Measurements from ENCODE around the gene PTER. TPM values are rescaled to one million over a fixed set of nuclear protein-coding genes. Genes with fewer than 3 reads are reported as not detected.

The PTER gene
- total and polyA plus RNA-seq, 10 of the 15 experiments (the other 5 are each of a cell fraction or from before 2014, with no cell fraction given) = 16.0 to 31.2 (median 23.1) TPM

DNA sequence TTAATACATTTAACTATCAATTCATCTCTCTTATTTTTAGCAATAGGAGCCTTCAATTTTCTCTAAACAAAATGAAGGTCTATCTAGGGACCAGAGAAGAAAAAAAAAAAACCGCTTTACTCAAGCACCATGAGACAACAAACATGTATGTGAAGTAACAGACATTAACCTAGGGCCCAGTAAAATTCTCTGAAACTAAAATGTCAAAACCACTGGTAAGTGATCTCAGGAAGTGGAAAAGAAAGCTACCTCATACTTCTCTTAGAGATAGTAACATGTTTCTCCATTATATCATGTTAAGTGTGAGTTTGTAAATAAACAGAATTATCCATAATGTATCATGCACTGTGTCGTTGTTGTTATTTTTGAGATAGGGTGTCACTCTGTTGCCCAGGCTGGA, 35.4 kb upstream of the PTER start (continued):
- TF ChIP-seq ZNF622 (IDR thresholded peaks at IDR 0.05) (no peak), RFX5 (IDR thresholded peaks at IDR 0.05; ENCODE audit: low read depth, low read length) (no peak), ZNF24 (IDR thresholded peaks at IDR 0.05) (no peak), EP300 (IDR thresholded peaks at IDR 0.05; ENCODE audit: borderline replicate concordance in 1 of 2, control insufficient read depth in 1 of 2, low read depth in 2 of 2, low read length in 2 of 2) (no peak), NFXL1 (IDR thresholded peaks at IDR 0.05; ENCODE audit: borderline replicate concordance) (no peak)
- TF ChIP-seq, protein P1, sequence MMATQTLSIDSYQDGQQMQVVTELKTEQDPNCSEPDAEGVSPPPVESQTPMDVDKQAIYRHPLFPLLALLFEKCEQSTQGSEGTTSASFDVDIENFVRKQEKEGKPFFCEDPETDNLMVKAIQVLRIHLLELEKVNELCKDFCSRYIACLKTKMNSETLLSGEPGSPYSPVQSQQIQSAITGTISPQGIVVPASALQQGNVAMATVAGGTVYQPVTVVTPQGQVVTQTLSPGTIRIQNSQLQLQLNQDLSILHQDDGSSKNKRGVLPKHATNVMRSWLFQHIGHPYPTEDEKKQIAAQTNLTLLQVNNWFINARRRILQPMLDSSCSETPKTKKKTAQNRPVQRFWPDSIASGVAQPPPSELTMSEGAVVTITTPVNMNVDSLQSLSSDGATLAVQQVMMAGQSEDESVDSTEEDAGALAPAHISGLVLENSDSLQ (IDR thresholded peaks at IDR 0.05) = no peak

- intact Hi-C loops (cut with micrococcal nuclease; ENCODE audit: unreplicated experiment) (no loop called here), in situ Hi-C loops (cut with MboI) (no loop called here)
- FAIRE-seq (no peak), ATAC-seq (no peak), DNase-seq (ENCODE audit: low read depth, low spot score) (no peak)
- no peaks in the 10 kb centered on the region for H3K36me3 ChIP-seq (ENCODE audit: control insufficient read depth in 2 of 2, insufficient read depth in 2 of 2, low read length in 1 of 2)
- WGBS (ENCODE audit: insufficient coverage, insufficient replicate concordance, low lambda C conversion rate, missing lambda C conversion rate) = 12% methylated on average over 3 of the region's 3 CpGs
- no peak overlapping the region for H3K27ac ChIP-seq (ENCODE audit: control insufficient read depth, insufficient read depth)
- no peaks in the 10 kb centered on the region for H3K79me2 ChIP-seq (ENCODE audit: control insufficient read depth, insufficient read depth, low read length)
- CTCF ChIA-PET = no interaction called here
- SMC1A ChIA-PET (ENCODE audit: uncharacterized antibody, unreplicated experiment) = interaction anchor here (1.7 kb wide), 1 partner anchor 11 kb away, joined by 4 read pairs; no protein-coding TSS in a partner anchor
- no peak overlapping the region for H3K4me3 ChIP-seq
- no peaks in the 10 kb centered on the region for H3K27me3 ChIP-seq (replicated peaks in 1 of 2; ENCODE audit: control insufficient read depth in 2 of 2, insufficient read depth in 2 of 2, low read length in 1 of 2)
- no peaks in the 10 kb centered on the region for H4K20me1 ChIP-seq (ENCODE audit: control insufficient read depth, insufficient read depth)
- TF ChIP-seq BHLHE40 (IDR thresholded peaks at IDR 0.05; ENCODE audit: borderline replicate concordance in 1 of 2, low read depth in 2 of 2, low read length in 1 of 2) (no peak), SREBF2 (IDR thresholded peaks at IDR 0.05; ENCODE audit: low read length) (no peak), FOXK2 (IDR thresholded peaks at IDR 0.05) (no peak), DPF2 (IDR thresholded peaks at IDR 0.05) (no peak), CBFB (IDR thresholded peaks at IDR 0.05; ENCODE audit: low read depth) (no peak), SMAD5 (IDR thresholded peaks at IDR 0.05; ENCODE audit: low read depth) (no peak), SIN3A (IDR thresholded peaks at IDR 0.05; ENCODE audit: low read depth, low read length) (no peak)
- TF ChIP-seq, protein P2, sequence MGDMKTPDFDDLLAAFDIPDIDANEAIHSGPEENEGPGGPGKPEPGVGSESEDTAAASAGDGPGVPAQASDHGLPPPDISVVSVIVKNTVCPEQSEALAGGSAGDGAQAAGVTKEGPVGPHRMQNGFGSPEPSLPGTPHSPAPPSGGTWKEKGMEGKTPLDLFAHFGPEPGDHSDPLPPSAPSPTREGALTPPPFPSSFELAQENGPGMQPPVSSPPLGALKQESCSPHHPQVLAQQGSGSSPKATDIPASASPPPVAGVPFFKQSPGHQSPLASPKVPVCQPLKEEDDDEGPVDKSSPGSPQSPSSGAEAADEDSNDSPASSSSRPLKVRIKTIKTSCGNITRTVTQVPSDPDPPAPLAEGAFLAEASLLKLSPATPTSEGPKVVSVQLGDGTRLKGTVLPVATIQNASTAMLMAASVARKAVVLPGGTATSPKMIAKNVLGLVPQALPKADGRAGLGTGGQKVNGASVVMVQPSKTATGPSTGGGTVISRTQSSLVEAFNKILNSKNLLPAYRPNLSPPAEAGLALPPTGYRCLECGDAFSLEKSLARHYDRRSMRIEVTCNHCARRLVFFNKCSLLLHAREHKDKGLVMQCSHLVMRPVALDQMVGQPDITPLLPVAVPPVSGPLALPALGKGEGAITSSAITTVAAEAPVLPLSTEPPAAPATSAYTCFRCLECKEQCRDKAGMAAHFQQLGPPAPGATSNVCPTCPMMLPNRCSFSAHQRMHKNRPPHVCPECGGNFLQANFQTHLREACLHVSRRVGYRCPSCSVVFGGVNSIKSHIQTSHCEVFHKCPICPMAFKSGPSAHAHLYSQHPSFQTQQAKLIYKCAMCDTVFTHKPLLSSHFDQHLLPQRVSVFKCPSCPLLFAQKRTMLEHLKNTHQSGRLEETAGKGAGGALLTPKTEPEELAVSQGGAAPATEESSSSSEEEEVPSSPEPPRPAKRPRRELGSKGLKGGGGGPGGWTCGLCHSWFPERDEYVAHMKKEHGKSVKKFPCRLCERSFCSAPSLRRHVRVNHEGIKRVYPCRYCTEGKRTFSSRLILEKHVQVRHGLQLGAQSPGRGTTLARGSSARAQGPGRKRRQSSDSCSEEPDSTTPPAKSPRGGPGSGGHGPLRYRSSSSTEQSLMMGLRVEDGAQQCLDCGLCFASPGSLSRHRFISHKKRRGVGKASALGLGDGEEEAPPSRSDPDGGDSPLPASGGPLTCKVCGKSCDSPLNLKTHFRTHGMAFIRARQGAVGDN (IDR thresholded peaks at IDR 0.05) = no peak
- no peak overlapping the region for H2AFZ ChIP-seq (ENCODE audit: control insufficient read depth, low read depth, low read length)
- RAD21 ChIA-PET (ENCODE audit: unreplicated experiment) = interaction anchor here (0.6 kb wide), 1 partner anchor 18 kb away, joined by 4 read pairs; no protein-coding TSS in a partner anchor
- H3K9me3 ChIP-seq (replicated peaks; ENCODE audit: control insufficient read depth, insufficient read depth, low read length) = no peaks in the 10 kb centered on the region
- no peaks in the 10 kb centered on the region for H3K4me1 ChIP-seq (ENCODE audit: control insufficient read depth, insufficient read depth, low read length)
- no peak overlapping the region for H3K9ac ChIP-seq (ENCODE audit: control insufficient read depth, insufficient read depth, low read length)
- no TSS peak for BruUV-seq (replicated peaks)
- no peak overlapping the region for H3K4me2 ChIP-seq (ENCODE audit: control insufficient read depth, insufficient read depth)
- POLR2A ChIA-PET = no interaction called here
Measured at GRCh38 chr10:16408379-16408778, 28.4 kb upstream of the PTER start.
